Measurements from ENCODE around the gene MAPK8IP3.
A peak's percentile ranks its signal among the peaks of the same experiment; 100 is the strongest.

MAPK8IP3 gene

GRCh38 chr16:1772908-1773702, 67.1 kb downstream of the MAPK8IP3 start, which contains the start of gene MRPS34:
MRPS34 (minus strand) TSS chr16:1773134; CDS start chr16:1773119, 15 bp downstream.
- DNase-seq (ENCODE audit: low read depth in 1 of 2, low spot score in 1 of 2) = peak; percentile 75 to 91
- in situ Hi-C loops (cut with HindIII; ENCODE audit: low pct_unique_long_range_greater_than_20kb, low sequenced_read_pairs) = no loop called here
- no peak for TF ChIP-seq JUND (IDR thresholded peaks at IDR 0.05; ENCODE audit: low read depth)

- in situ Hi-C loops (cut with HindIII; ENCODE audit: low pct_unique_long_range_greater_than_20kb, low sequenced_read_pairs) = no loop called here
- DNase-seq (ENCODE audit: low read depth in 1 of 2, low spot score in 1 of 2) = peak; percentile 65 to 85
- TF ChIP-seq JUND (IDR thresholded peaks at IDR 0.05; ENCODE audit: low read depth) = no peak
Observed at GRCh38 chr16:1773703-1774447, 67.9 kb downstream of the MAPK8IP3 start.

GRCh38 chr16:1774448-1774780, 68.4 kb downstream of the MAPK8IP3 start:
- TF ChIP-seq JUND (IDR thresholded peaks at IDR 0.05; ENCODE audit: low read depth) = no peak
- in situ Hi-C loops (cut with HindIII; ENCODE audit: low pct_unique_long_range_greater_than_20kb, low sequenced_read_pairs) = no loop called here

GRCh38 chr16:1775006-1775845, 69.2 kb downstream of the MAPK8IP3 start:
- no peak for TF ChIP-seq JUND (IDR thresholded peaks at IDR 0.05; ENCODE audit: low read depth)
- DNase-seq (ENCODE audit: low read depth in 1 of 2, low spot score in 1 of 2) = no peak
- in situ Hi-C loops (cut with HindIII; ENCODE audit: low pct_unique_long_range_greater_than_20kb, low sequenced_read_pairs) = no loop called here

More at GRCh38 chr16:1774448-1774780, 68.4 kb downstream of the MAPK8IP3 start:
- DNase-seq (ENCODE audit: low read depth in 1 of 2, low spot score in 1 of 2) = no peak

GRCh38 chr16:1775846-1776671, 70.1 kb downstream of the MAPK8IP3 start:
- TF ChIP-seq JUND (IDR thresholded peaks at IDR 0.05; ENCODE audit: low read depth) = no peak
- no peak for DNase-seq (ENCODE audit: low read depth in 1 of 2, low spot score in 1 of 2)
- in situ Hi-C loops (cut with HindIII; ENCODE audit: low pct_unique_long_range_greater_than_20kb, low sequenced_read_pairs) = no loop called here

GRCh38 chr16:1776672-1776955, 70.6 kb downstream of the MAPK8IP3 start:
- DNase-seq (ENCODE audit: low read depth in 1 of 2, low spot score in 1 of 2) = no peak
- no peak for TF ChIP-seq JUND (IDR thresholded peaks at IDR 0.05; ENCODE audit: low read depth)
- in situ Hi-C loops (cut with HindIII; ENCODE audit: low pct_unique_long_range_greater_than_20kb, low sequenced_read_pairs) = no loop called here

GRCh38 chr16:1776991-1777374, 71.0 kb downstream of the MAPK8IP3 start:
- TF ChIP-seq JUND (IDR thresholded peaks at IDR 0.05; ENCODE audit: low read depth) = no peak
- DNase-seq (ENCODE audit: low read depth in 1 of 2, low spot score in 1 of 2) = no peak
- in situ Hi-C loops (cut with HindIII; ENCODE audit: low pct_unique_long_range_greater_than_20kb, low sequenced_read_pairs) = no loop called here

- in situ Hi-C loops (cut with HindIII; ENCODE audit: low pct_unique_long_range_greater_than_20kb, low sequenced_read_pairs) = no loop called here
- DNase-seq (ENCODE audit: low read depth in 1 of 2, low spot score in 1 of 2) = no peak
- TF ChIP-seq JUND (IDR thresholded peaks at IDR 0.05; ENCODE audit: low read depth) = no peak
Observed at GRCh38 chr16:1777375-1778199, 71.6 kb downstream of the MAPK8IP3 start.

GRCh38 chr16:1778200-1779179, 72.5 kb downstream of the MAPK8IP3 start:
- no peak for TF ChIP-seq JUND (IDR thresholded peaks at IDR 0.05; ENCODE audit: low read depth)
- in situ Hi-C loops (cut with HindIII; ENCODE audit: low pct_unique_long_range_greater_than_20kb, low sequenced_read_pairs) = no loop called here
- no peak for DNase-seq (ENCODE audit: low read depth in 1 of 2, low spot score in 1 of 2)

GRCh38 chr16:1779234-1779701, 73.3 kb downstream of the MAPK8IP3 start:
- no peak for DNase-seq (ENCODE audit: low read depth in 1 of 2, low spot score in 1 of 2)

More at GRCh38 chr16:1779234-1779701, 73.3 kb downstream of the MAPK8IP3 start:
- in situ Hi-C loops (cut with HindIII; ENCODE audit: low pct_unique_long_range_greater_than_20kb, low sequenced_read_pairs) = no loop called here
- no peak for TF ChIP-seq JUND (IDR thresholded peaks at IDR 0.05; ENCODE audit: low read depth)
